IMR-90 (cell line): Measurements from ENCODE around the gene PRR36. TPM values are rescaled to one million over a fixed set of nuclear protein-coding genes. Genes with fewer than 3 reads are reported as not detected.
A peak's percentile ranks its signal among the peaks of the same experiment; 100 is the strongest.

ENCODE experiments used
- ATAC-seq: fragments of 200-7000 bp; cut with Tn5 transposase; 2 replicates; pipeline ENCODE4 v1.9.1; 2020; ENCODE audit warnings: low read depth, mild to moderate bottlenecking, moderate library complexity
- BruUV-seq: library from RNA; stranded (reverse); fragments of 400-500 nt; replicated peaks from 2 replicates; lab custom pipeline; 2021; lab: Mats Ljungman, UMichigan
- CTCF ChIA-PET: fragments of 300-600 bp; formaldehyde crosslinking; extraction: SDS; loops from one replicate; lab custom pipeline; 2021; ENCODE audit warnings: antibody characterized with exemption; lab: Yijun Ruan, JAX
- POLR2A ChIA-PET: fragments of 300-600 bp; sonication (Branson Sonifier 250); formaldehyde crosslinking; loops from one replicate; lab custom pipeline; 2022; ENCODE audit warnings: antibody characterized with exemption; ENCODE audit not compliant: unreplicated experiment; lab: Charles Lee
- DNase-seq: peaks from one replicate; pipeline ENCODE4 v3.0.0; 2013
- H2AFZ ChIP-seq: replicated peaks from 2 replicates; pipeline ENCODE3; 2013; ENCODE audit warnings: low read length, mild to moderate bottlenecking; ENCODE audit not compliant: poor library complexity
- H2AK5ac ChIP-seq: 2 replicates; pipeline ENCODE4 v1.6.1; 2013; ENCODE audit warnings: low read depth, low read length, inconsistent platforms
- H2AK9ac ChIP-seq: replicated peaks from 2 replicates; pipeline ENCODE3; 2013; ENCODE audit warnings: mild to moderate bottlenecking, low read depth, low read length, moderate library complexity; ENCODE audit not compliant: poor library complexity
- H2BK120ac ChIP-seq: 2 replicates; pipeline ENCODE4 v1.6.1; 2013; ENCODE audit warnings: low read depth, low read length, inconsistent platforms
- H2BK15ac ChIP-seq: 3 replicates; pipeline ENCODE4 v1.6.1; 2013; ENCODE audit warnings: low read depth, low read length, inconsistent platforms
- H2BK20ac ChIP-seq: 2 replicates; pipeline ENCODE4 v1.6.1; 2013; ENCODE audit warnings: low read depth, mild to moderate bottlenecking, inconsistent platforms, low read length, moderate library complexity
- H2BK5ac ChIP-seq: 2 replicates; pipeline ENCODE4 v1.6.1; 2013; ENCODE audit warnings: mild to moderate bottlenecking, low read depth, low read length, inconsistent platforms; ENCODE audit not compliant: poor library complexity, severe bottlenecking
- H3K14ac ChIP-seq: replicated peaks from 2 replicates; pipeline ENCODE4 v1.6.1; 2013; ENCODE audit warnings: low read depth, low read length, inconsistent platforms
- H3K18ac ChIP-seq: 2 replicates; pipeline ENCODE4 v1.6.1; 2013; ENCODE audit warnings: low read depth, low read length, control low read depth
- H3K23ac ChIP-seq: 2 replicates; pipeline ENCODE4 v1.6.1; 2013; ENCODE audit warnings: low read depth, low read length, inconsistent platforms
- H3K27ac ChIP-seq: 2 replicates; pipeline ENCODE4 v1.5.1; 2013; ENCODE audit warnings: mild to moderate bottlenecking, control low read depth, low read length; ENCODE audit not compliant: insufficient read depth
- H3K27me3 ChIP-seq: 2 replicates; pipeline ENCODE4 v1.6.1; 2013; ENCODE audit warnings: low read length; ENCODE audit not compliant: control insufficient read depth, insufficient read depth
- H3K36me3 ChIP-seq: 2 replicates; pipeline ENCODE4 v1.6.1; 2013; ENCODE audit warnings: low read length, mixed read lengths; ENCODE audit not compliant: control insufficient read depth, insufficient read depth
- H3K4ac ChIP-seq: 2 replicates; pipeline ENCODE4 v1.6.1; 2013; ENCODE audit warnings: low read depth, low read length, inconsistent platforms
- H3K4me1 ChIP-seq: 2 replicates; pipeline ENCODE4 v1.6.1; 2013; ENCODE audit warnings: low read length, mixed read lengths; ENCODE audit not compliant: control insufficient read depth, insufficient read depth
- H3K4me2 ChIP-seq: 2 replicates; pipeline ENCODE4 v1.6.1; 2013; ENCODE audit warnings: low read depth, mild to moderate bottlenecking, control low read depth, low read length, moderate library complexity
- H3K4me3 ChIP-seq: 2 replicates; pipeline ENCODE4 v1.5.1; 2013; ENCODE audit warnings: low read depth, mild to moderate bottlenecking, control low read depth, low read length, moderate library complexity; ENCODE audit not compliant: insufficient read depth
- H3K56ac ChIP-seq: 2 replicates; pipeline ENCODE4 v1.6.1; 2013; ENCODE audit warnings: low read length, inconsistent platforms; ENCODE audit not compliant: insufficient read depth; ENCODE audit errors: extremely low read depth
- H3K79me1 ChIP-seq, 2 experiments: 2 replicates each; pipeline ENCODE4 v1.6.1; 2013; ENCODE audit warnings: low read length in 2 of 2, inconsistent platforms in 1 of 2, low read depth in 1 of 2
- H3K9ac ChIP-seq: 2 replicates; pipeline ENCODE4 v1.6.1; 2013; ENCODE audit warnings: low read depth, low read length, control low read depth
- H3K9me1 ChIP-seq: 2 replicates; pipeline ENCODE4 v1.6.1; 2013; ENCODE audit warnings: low read length, inconsistent platforms; ENCODE audit not compliant: insufficient read depth
- H3K9me3 ChIP-seq: 2 replicates; pipeline ENCODE4 v1.6.1; 2013; ENCODE audit warnings: low read length; ENCODE audit not compliant: control insufficient read depth, insufficient read depth
- H4K20me1 ChIP-seq: 2 replicates; pipeline ENCODE4 v1.6.1; 2013; ENCODE audit warnings: low read length, inconsistent platforms; ENCODE audit not compliant: insufficient read depth
- H4K5ac ChIP-seq: 2 replicates; pipeline ENCODE4 v1.6.1; 2013; ENCODE audit warnings: mild to moderate bottlenecking, low read depth, low read length, control low read depth
- H4K8ac ChIP-seq, 2 experiments: 2 replicates each; pipeline ENCODE4 v1.6.1; 2013; ENCODE audit warnings: low read depth in 2 of 2, low read length in 2 of 2, control low read depth in 1 of 2, inconsistent platforms in 1 of 2
- H4K91ac ChIP-seq: 2 replicates; pipeline ENCODE4 v1.6.1; 2013; ENCODE audit warnings: low read depth, low read length, inconsistent platforms; ENCODE audit not compliant: insufficient read depth
- BHLHE40 ChIP-seq: fragments of 150-350 bp; IDR thresholded peaks from 2 replicates; pipeline ENCODE4 v1.6.1; 2016; ENCODE audit warnings: mild to moderate bottlenecking, low read depth, low read length
- CEBPB ChIP-seq: IDR thresholded peaks from 2 replicates; pipeline ENCODE4 v1.6.1; 2012; ENCODE audit warnings: low read depth, low read length, improper control_type of control experiment
- CTCF ChIP-seq: conservative IDR thresholded peaks from 2 replicates; pipeline ENCODE4 v1.5.1; 2012; ENCODE audit warnings: mild to moderate bottlenecking, low read depth, low read length, improper control_type of control experiment
- FOS ChIP-seq: fragments of 150-350 bp; IDR thresholded peaks from 2 replicates; pipeline ENCODE4 v1.6.1; 2016; ENCODE audit warnings: low read depth, low read length
- MAFK ChIP-seq: IDR thresholded peaks from 2 replicates; pipeline ENCODE4 v1.6.1; 2012; ENCODE audit warnings: low read depth, low read length, improper control_type of control experiment
- MAZ ChIP-seq: IDR thresholded peaks from 2 replicates; pipeline ENCODE4 v1.6.1; 2012; ENCODE audit warnings: low read depth, mild to moderate bottlenecking, low read length, improper control_type of control experiment, moderate library complexity, borderline replicate concordance
- NFE2L2 ChIP-seq: fragments of 150-350 bp; IDR thresholded peaks from 2 replicates; pipeline ENCODE4 v1.6.1; 2016; ENCODE audit warnings: low read depth, mild to moderate bottlenecking, low read length
- RAD21 ChIP-seq: IDR thresholded peaks from 2 replicates; pipeline ENCODE4 v1.6.1; 2012; ENCODE audit warnings: low read length, improper control_type of control experiment
- RCOR1 ChIP-seq: IDR thresholded peaks from 2 replicates; pipeline ENCODE4 v1.6.1; 2012; ENCODE audit warnings: mild to moderate bottlenecking, low read length, improper control_type of control experiment; ENCODE audit not compliant: insufficient replicate concordance
- RFX5 ChIP-seq: IDR thresholded peaks from 2 replicates; pipeline ENCODE4 v1.8.0; 2012; ENCODE audit warnings: low read depth, mild to moderate bottlenecking, low read length, moderate library complexity
- WGBS, 2 experiments: methylation state at CpG; one replicate each; pipeline versions ENCODE4 v1.1.5 to v1.1.7; 2013; ENCODE audit warnings: missing lambda C conversion rate in 2 of 2; ENCODE audit not compliant: insufficient read length in 1 of 2; ENCODE audit errors: extremely low coverage in 2 of 2; 5-methylcytosine and 5-hydroxymethylcytosine counted together
- dilution Hi-C: fragments of 300-500 bp; cut with HindIII; formaldehyde crosslinking; loops from one replicate; pipeline ENCODE4 v1.14.3; 2018; ENCODE audit warnings: low sequenced_read_pairs; ENCODE audit not compliant: unreplicated experiment
- in situ Hi-C: fragments of 300-500 bp; cut with MboI; formaldehyde crosslinking; loops from 3 replicates; pipeline ENCODE4 v1.14.3; 2019; ENCODE audit warnings: low sequenced_read_pairs, inconsistent platforms, mixed read lengths
- intact Hi-C: fragments of 100-400 bp; cut with micrococcal nuclease; formaldehyde crosslinking; loops from 2 replicates; pipeline ENCODE4 v1.10.0; 2022
- polyA plus RNA-seq, 3 experiments: library from polyadenylated mRNA; depleted of rRNA; stranded (reverse); fragments of >200 nt; gene quantifications; 2 replicates each; pipeline ENCODE4 v1.2.3, GENCODE V29; 2012; ENCODE audit warnings: low replicate concordance in 1 of 3
- total RNA-seq: library from RNA; depleted of rRNA; stranded (reverse); fragments of >200 nt; gene quantifications from 2 replicates; pipeline ENCODE4 v1.2.3, GENCODE V29; 2012
- TF ChIP-seq, protein P1 (sequence below): fragments of 150-350 bp; IDR thresholded peaks from 2 replicates; pipeline ENCODE4 v1.6.1; 2016; ENCODE audit warnings: low read depth, mild to moderate bottlenecking, low read length, moderate library complexity, borderline replicate concordance
- TF ChIP-seq, protein P2 (sequence below): fragments of 150-350 bp; IDR thresholded peaks from 2 replicates; pipeline ENCODE4 v1.6.1; 2017; ENCODE audit warnings: mild to moderate bottlenecking, antibody characterized with exemption, low read length, low read depth

PRR36 gene
- total and polyA plus RNA-seq, 2 of the 4 experiments (the other 2 are of a cell fraction) = 0.02 TPM; not detected in 1

DNA sequence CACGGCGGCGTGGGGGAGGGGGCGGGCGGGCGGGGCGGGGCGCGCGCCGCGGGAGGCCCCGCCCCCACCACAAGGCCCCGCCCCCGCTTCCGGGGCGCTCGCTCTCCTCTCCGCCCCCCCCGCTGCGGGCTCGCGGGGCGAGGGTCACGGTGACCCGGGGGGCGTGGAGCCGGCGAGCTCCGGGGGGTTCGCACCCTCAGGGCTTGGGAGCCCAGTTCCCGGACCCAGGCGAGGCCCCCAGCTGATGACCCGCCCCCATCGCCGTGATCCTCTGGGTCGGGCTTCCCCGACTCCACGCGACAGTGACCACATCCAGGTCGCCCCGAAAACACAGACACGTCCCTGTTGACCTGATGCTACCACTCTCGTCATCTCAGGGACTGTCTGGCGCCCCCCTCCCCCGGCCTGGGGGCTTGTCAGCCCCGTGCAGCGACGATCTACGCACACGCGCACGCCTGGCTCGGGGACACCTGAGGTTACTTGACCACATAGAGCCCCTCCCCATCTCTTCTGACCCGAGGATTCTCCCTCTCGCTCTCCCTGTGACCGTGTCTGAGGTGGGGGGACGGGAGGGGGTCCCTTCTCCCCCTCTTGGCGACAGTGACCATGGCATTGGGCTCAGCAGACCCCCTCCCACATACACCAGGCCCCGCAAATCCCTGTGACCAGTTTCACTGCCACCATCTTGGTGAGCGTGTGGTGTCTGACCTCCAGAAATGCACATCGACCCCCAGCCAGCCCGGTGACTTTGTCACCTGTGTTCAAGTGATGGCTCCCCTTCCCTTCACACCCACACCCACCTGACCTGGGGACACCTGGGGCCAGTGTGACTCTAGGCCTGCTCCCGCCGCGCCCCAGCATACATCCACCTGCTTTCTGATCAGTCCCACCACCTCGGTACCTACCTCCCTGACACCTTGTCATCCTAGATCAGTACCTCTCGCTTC, 30.2 kb upstream of the PRR36 start:
- in situ Hi-C loops = no loop called here
- Histone ChIP-seq H3K23ac (peak overlapping the region; percentile 8), H3K4me2 (peak overlapping the region; percentile 96), H2AK5ac (peak overlapping the region; percentile 96), H2AFZ (peak overlapping the region; percentile 100), H4K91ac (peak overlapping the region; percentile 90), H3K4ac (peak overlapping the region; percentile 84), H2AK9ac (peak overlapping the region; percentile 97), H3K9me1 (peaks cover 11% of the 10 kb centered on the region), H2BK20ac (no peak overlapping the region), H2BK120ac (peak overlapping the region; percentile 56; the same call in 1 of the 2 replicates), H2BK15ac (no peak overlapping the region; the same call in 2 of the 3 replicates), H3K18ac (peak overlapping the region; percentile 48; the same call in 1 of the 2 replicates), H3K14ac (peak overlapping the region; percentile 64), H3K4me3 (peak overlapping the region; percentile 66), H3K9me3 (no peaks in the 10 kb centered on the region), H3K4me1 (peaks cover 10% of the 10 kb centered on the region), H2BK5ac (peak overlapping the region; percentile 90), H4K20me1 (peaks cover 48% of the 10 kb centered on the region), H3K36me3 (peaks cover 15% of the 10 kb centered on the region), H3K56ac (peak overlapping the region; percentile 52), H3K27ac (peak overlapping the region; percentile 88), H3K27me3 (no peaks in the 10 kb centered on the region), H3K9ac (peak overlapping the region; percentile 91), H3K79me1 (peaks cover 14 to 49% of the 10 kb centered on the region in 2 experiments; a peak in 3 of 4 replicates), H4K5ac (peak overlapping the region; percentile 65), H4K8ac (peak overlapping the region; percentile 14 to 95; a peak in 3 of 4 replicates)
- DNase-seq = no peak
- BruUV-seq = no TSS peak
- POLR2A ChIA-PET = interaction anchor here (0.5 to 1.6 kb wide), 4 partner anchors 10 to 466 kb away, joined by 3 to 14 read pairs (median 4); partner anchors contain the start of gene SNAPC2
- dilution Hi-C loops = no loop called here
- ATAC-seq = peak; percentile 66
- CTCF ChIA-PET = interaction anchor here (0.7 to 1.6 kb wide), 4 partner anchors 12 to 35 kb away, joined by 3 to 7 read pairs (median 6); partner anchors contain the start of genes LRRC8E and SNAPC2
- 19% methylated on average over 13 of the region's 68 CpGs; no CpG with 5 or more reads in 1 of the 2 experiments for WGBS, 2 experiments
- intact Hi-C loops = no loop called here
- TF ChIP-seq, protein P1, sequence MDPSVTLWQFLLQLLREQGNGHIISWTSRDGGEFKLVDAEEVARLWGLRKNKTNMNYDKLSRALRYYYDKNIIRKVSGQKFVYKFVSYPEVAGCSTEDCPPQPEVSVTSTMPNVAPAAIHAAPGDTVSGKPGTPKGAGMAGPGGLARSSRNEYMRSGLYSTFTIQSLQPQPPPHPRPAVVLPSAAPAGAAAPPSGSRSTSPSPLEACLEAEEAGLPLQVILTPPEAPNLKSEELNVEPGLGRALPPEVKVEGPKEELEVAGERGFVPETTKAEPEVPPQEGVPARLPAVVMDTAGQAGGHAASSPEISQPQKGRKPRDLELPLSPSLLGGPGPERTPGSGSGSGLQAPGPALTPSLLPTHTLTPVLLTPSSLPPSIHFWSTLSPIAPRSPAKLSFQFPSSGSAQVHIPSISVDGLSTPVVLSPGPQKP = no peak
- TF ChIP-seq CTCF (no peak), MAFK (no peak), RFX5 (no peak), RAD21 (no peak), RCOR1 (no peak), MAZ (peak; percentile 58; the same call in 1 of the 2 replicates), CEBPB (no peak), BHLHE40 (0 out of 2 replicates have a peak, but pooled peaks have one; percentile 28), FOS (no peak), NFE2L2 (no peak)
- TF ChIP-seq, protein P2, sequence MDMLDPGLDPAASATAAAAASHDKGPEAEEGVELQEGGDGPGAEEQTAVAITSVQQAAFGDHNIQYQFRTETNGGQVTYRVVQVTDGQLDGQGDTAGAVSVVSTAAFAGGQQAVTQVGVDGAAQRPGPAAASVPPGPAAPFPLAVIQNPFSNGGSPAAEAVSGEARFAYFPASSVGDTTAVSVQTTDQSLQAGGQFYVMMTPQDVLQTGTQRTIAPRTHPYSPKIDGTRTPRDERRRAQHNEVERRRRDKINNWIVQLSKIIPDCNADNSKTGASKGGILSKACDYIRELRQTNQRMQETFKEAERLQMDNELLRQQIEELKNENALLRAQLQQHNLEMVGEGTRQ = no peak
